ENCODE data around the gene SIK3.

SIK3 gene

GRCh38 chr11:117022526-117022925 lies 75.7 kb downstream of the SIK3 start:
- WGBS (ENCODE audit: extremely low coverage, insufficient coverage, low lambda C conversion rate): no CpG with 5 or more reads among the region's 3 CpGs
- H2BK120ac ChIP-seq (ENCODE audit: low read depth, low read length): no peak overlapping the region
- no peak overlapping the region for H3K9ac ChIP-seq (ENCODE audit: low read length)
- no peak overlapping the region for H2BK15ac ChIP-seq (replicated peaks; ENCODE audit: low read depth)
- no peak overlapping the region for H3K4me2 ChIP-seq (ENCODE audit: low read length)
- no peak overlapping the region for H3K4ac ChIP-seq (ENCODE audit: low read depth, low read length)
- H3K79me1 ChIP-seq (ENCODE audit: low read length): peaks cover 10% of the 10 kb centered on the region
- no peaks in the 10 kb centered on the region for H3K27me3 ChIP-seq (ENCODE audit: insufficient read depth, low read length, poor library complexity)
- no peak overlapping the region for H3K18ac ChIP-seq (ENCODE audit: low read length)
- H3K23ac ChIP-seq (ENCODE audit: low read length): no peak overlapping the region
- no peaks in the 10 kb centered on the region for H3K36me3 ChIP-seq (ENCODE audit: control insufficient read depth, insufficient read depth, low read length)
- H3K56ac ChIP-seq (ENCODE audit: low read length): no peak overlapping the region
- peaks cover 11% of the 10 kb centered on the region for H3K79me2 ChIP-seq (ENCODE audit: control insufficient read depth, insufficient read depth, low read length)
- H3K4me1 ChIP-seq (ENCODE audit: control insufficient read depth, low read depth, low read length): no peaks in the 10 kb centered on the region
- no peak overlapping the region for H3K4me3 ChIP-seq (ENCODE audit: low read length)
- no peak for DNase-seq
- H4K8ac ChIP-seq (ENCODE audit: low read depth, low read length): no peak overlapping the region
- H2AK5ac ChIP-seq (ENCODE audit: low read length): no peak overlapping the region
- no peak overlapping the region for H4K5ac ChIP-seq (ENCODE audit: low read length)
- no peak overlapping the region for H2BK5ac ChIP-seq (ENCODE audit: low read length)
- H3K27ac ChIP-seq (ENCODE audit: low read depth, low read length): no peak overlapping the region

DNA sequence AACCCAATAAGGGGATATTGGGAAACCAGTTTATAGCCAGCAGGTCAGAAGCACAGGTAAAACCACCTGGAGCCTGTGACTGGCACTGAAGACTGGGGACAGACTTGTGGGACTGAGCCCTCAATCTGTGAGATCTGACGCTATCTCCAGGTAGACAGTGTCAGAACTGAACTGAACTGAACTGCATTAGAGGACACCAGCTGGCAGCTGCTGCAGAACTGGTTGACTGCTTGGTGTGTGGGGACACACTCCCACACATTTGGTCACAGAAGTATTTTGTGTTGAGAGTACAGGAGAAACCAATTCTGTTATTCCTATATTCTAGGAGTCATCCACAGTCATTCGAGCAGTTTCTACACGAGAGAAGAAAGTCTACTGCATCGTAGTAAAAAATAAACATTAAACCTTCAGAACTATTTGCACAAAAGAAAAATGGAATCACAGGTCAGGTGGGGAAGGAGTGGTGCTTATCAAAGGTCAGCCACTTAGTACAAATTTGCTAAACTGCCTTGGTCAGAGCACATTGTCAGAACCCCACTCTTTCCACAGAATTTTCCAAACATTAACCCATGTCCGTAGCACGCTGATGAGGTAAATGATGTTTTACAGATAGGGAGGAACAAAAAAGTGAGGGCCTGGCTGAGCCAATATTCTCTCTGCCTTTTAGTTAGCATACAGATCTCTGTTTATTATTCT lies 77.2 kb downstream of the SIK3 start:
- Histone ChIP-seq H3K18ac (ENCODE audit: low read length) (no peak overlapping the region), H3K9ac (ENCODE audit: low read length) (no peak overlapping the region), H3K27ac (ENCODE audit: low read depth, low read length) (no peak overlapping the region), H3K4me1 (ENCODE audit: control insufficient read depth, low read depth, low read length) (no peaks in the 10 kb centered on the region), H3K4me3 (ENCODE audit: low read length) (no peak overlapping the region), H3K23ac (ENCODE audit: low read length) (no peak overlapping the region), H4K5ac (ENCODE audit: low read length) (no peak overlapping the region), H2BK15ac (replicated peaks; ENCODE audit: low read depth) (no peak overlapping the region), H2AK5ac (ENCODE audit: low read length) (no peak overlapping the region), H3K36me3 (ENCODE audit: control insufficient read depth, insufficient read depth, low read length) (no peaks in the 10 kb centered on the region), H3K4me2 (ENCODE audit: low read length) (no peak overlapping the region), H3K4ac (ENCODE audit: low read depth, low read length) (no peak overlapping the region), H2BK120ac (ENCODE audit: low read depth, low read length) (no peak overlapping the region), H2BK5ac (ENCODE audit: low read length) (no peak overlapping the region), H3K56ac (ENCODE audit: low read length) (no peak overlapping the region), H3K79me2 (ENCODE audit: control insufficient read depth, insufficient read depth, low read length) (peaks cover 11% of the 10 kb centered on the region), H3K27me3 (ENCODE audit: insufficient read depth, low read length, poor library complexity) (no peaks in the 10 kb centered on the region), H4K8ac (ENCODE audit: low read depth, low read length) (no peak overlapping the region), H3K79me1 (ENCODE audit: low read length) (peaks cover 10% of the 10 kb centered on the region)
- WGBS (ENCODE audit: extremely low coverage, insufficient coverage, low lambda C conversion rate): no CpG with 5 or more reads among the region's 6 CpGs
- DNase-seq: no peak

- no peak overlapping the region for H3K9ac ChIP-seq (ENCODE audit: low read length)
- no peak overlapping the region for H4K5ac ChIP-seq (ENCODE audit: low read length)
- peaks cover 8% of the 10 kb centered on the region for H3K79me1 ChIP-seq (ENCODE audit: low read length)
- H3K23ac ChIP-seq (ENCODE audit: low read length): no peak overlapping the region
- no peak overlapping the region for H2AK5ac ChIP-seq (ENCODE audit: low read length)
- WGBS (ENCODE audit: extremely low coverage, insufficient coverage, low lambda C conversion rate): no CpG with 5 or more reads among the region's 1 CpG
- H3K4ac ChIP-seq (ENCODE audit: low read depth, low read length): no peak overlapping the region
- no peaks in the 10 kb centered on the region for H3K36me3 ChIP-seq (ENCODE audit: control insufficient read depth, insufficient read depth, low read length)
- no peaks in the 10 kb centered on the region for H3K4me1 ChIP-seq (ENCODE audit: control insufficient read depth, low read depth, low read length)
- H2BK15ac ChIP-seq (replicated peaks; ENCODE audit: low read depth): no peak overlapping the region
- DNase-seq: no peak
- no peak overlapping the region for H3K18ac ChIP-seq (ENCODE audit: low read length)
- H2BK120ac ChIP-seq (ENCODE audit: low read depth, low read length): no peak overlapping the region
- peaks cover 11% of the 10 kb centered on the region for H3K79me2 ChIP-seq (ENCODE audit: control insufficient read depth, insufficient read depth, low read length)
- no peak overlapping the region for H4K8ac ChIP-seq (ENCODE audit: low read depth, low read length)
- H3K4me2 ChIP-seq (ENCODE audit: low read length): no peak overlapping the region
- H3K56ac ChIP-seq (ENCODE audit: low read length): no peak overlapping the region
- no peak overlapping the region for H3K27ac ChIP-seq (ENCODE audit: low read depth, low read length)
- no peak overlapping the region for H2BK5ac ChIP-seq (ENCODE audit: low read length)
- H3K27me3 ChIP-seq (ENCODE audit: insufficient read depth, low read length, poor library complexity): no peaks in the 10 kb centered on the region
- H3K4me3 ChIP-seq (ENCODE audit: low read length): no peak overlapping the region
Observed at GRCh38 chr11:117020287-117020686, 77.9 kb downstream of the SIK3 start.

GRCh38 chr11:117019871-117020270 lies 78.4 kb downstream of the SIK3 start:
- DNase-seq: no peak
- Histone ChIP-seq H3K9ac (ENCODE audit: low read length) (no peak overlapping the region), H3K4me1 (ENCODE audit: control insufficient read depth, low read depth, low read length) (no peaks in the 10 kb centered on the region), H3K36me3 (ENCODE audit: control insufficient read depth, insufficient read depth, low read length) (no peaks in the 10 kb centered on the region), H2BK15ac (replicated peaks; ENCODE audit: low read depth) (no peak overlapping the region), H2AK5ac (ENCODE audit: low read length) (no peak overlapping the region), H3K4ac (ENCODE audit: low read depth, low read length) (no peak overlapping the region), H2BK5ac (ENCODE audit: low read length) (no peak overlapping the region), H3K79me1 (ENCODE audit: low read length) (peaks cover 7% of the 10 kb centered on the region), H3K23ac (ENCODE audit: low read length) (no peak overlapping the region), H3K18ac (ENCODE audit: low read length) (no peak overlapping the region), H4K5ac (ENCODE audit: low read length) (no peak overlapping the region), H4K8ac (ENCODE audit: low read depth, low read length) (no peak overlapping the region), H2BK120ac (ENCODE audit: low read depth, low read length) (no peak overlapping the region), H3K56ac (ENCODE audit: low read length) (no peak overlapping the region), H3K4me2 (ENCODE audit: low read length) (no peak overlapping the region), H3K79me2 (ENCODE audit: control insufficient read depth, insufficient read depth, low read length) (peaks cover 11% of the 10 kb centered on the region), H3K4me3 (ENCODE audit: low read length) (no peak overlapping the region), H3K27ac (ENCODE audit: low read depth, low read length) (no peak overlapping the region), H3K27me3 (ENCODE audit: insufficient read depth, low read length, poor library complexity) (no peaks in the 10 kb centered on the region)
- WGBS (ENCODE audit: extremely low coverage, insufficient coverage, low lambda C conversion rate): no CpG with 5 or more reads among the region's 7 CpGs

DNA sequence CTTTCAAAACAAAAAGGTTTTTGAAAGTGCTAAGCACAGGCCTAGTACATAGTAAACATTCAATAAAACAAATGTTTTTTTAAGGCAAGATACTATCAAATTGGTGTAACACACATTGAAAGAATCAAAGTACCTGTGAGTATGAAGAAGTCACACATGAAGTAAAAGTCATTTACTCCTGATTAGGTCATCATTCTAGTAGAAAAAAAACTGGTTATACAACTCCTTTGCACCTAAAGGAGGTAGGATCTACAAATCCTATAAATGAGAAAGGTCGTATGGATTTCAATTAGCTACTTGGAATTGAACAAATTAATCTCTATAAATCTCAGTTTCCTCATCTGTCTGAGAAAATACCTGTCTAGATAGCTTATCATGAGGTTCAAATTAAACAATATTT lies 80.8 kb downstream of the SIK3 start:
- H4K5ac ChIP-seq (ENCODE audit: low read length): no peak overlapping the region
- H3K18ac ChIP-seq (ENCODE audit: low read length): no peak overlapping the region
- no peak overlapping the region for H3K56ac ChIP-seq (ENCODE audit: low read length)
- H3K4me3 ChIP-seq (ENCODE audit: low read length): no peak overlapping the region
- no peak overlapping the region for H4K8ac ChIP-seq (ENCODE audit: low read depth, low read length)
- WGBS (ENCODE audit: extremely low coverage, insufficient coverage, low lambda C conversion rate): no CpG with 5 or more reads among the region's 1 CpG
- H2BK5ac ChIP-seq (ENCODE audit: low read length): no peak overlapping the region
- no peaks in the 10 kb centered on the region for H3K4me1 ChIP-seq (ENCODE audit: control insufficient read depth, low read depth, low read length)
- DNase-seq: no peak
- no peaks in the 10 kb centered on the region for H3K36me3 ChIP-seq (ENCODE audit: control insufficient read depth, insufficient read depth, low read length)
- H2BK15ac ChIP-seq (replicated peaks; ENCODE audit: low read depth): no peak overlapping the region
- H2BK120ac ChIP-seq (ENCODE audit: low read depth, low read length): no peak overlapping the region
- no peak overlapping the region for H3K9ac ChIP-seq (ENCODE audit: low read length)
- H3K23ac ChIP-seq (ENCODE audit: low read length): no peak overlapping the region
- H3K79me2 ChIP-seq (ENCODE audit: control insufficient read depth, insufficient read depth, low read length): peaks cover 10% of the 10 kb centered on the region
- H3K27ac ChIP-seq (ENCODE audit: low read depth, low read length): no peak overlapping the region
- H3K27me3 ChIP-seq (ENCODE audit: insufficient read depth, low read length, poor library complexity): no peaks in the 10 kb centered on the region
- H3K4me2 ChIP-seq (ENCODE audit: low read length): no peak overlapping the region
- no peak overlapping the region for H2AK5ac ChIP-seq (ENCODE audit: low read length)
- H3K4ac ChIP-seq (ENCODE audit: low read depth, low read length): no peak overlapping the region
- peaks cover 7% of the 10 kb centered on the region for H3K79me1 ChIP-seq (ENCODE audit: low read length)

GRCh38 chr11:117016747-117017146 lies 81.5 kb downstream of the SIK3 start:
- no peaks in the 10 kb centered on the region for H3K4me1 ChIP-seq (ENCODE audit: control insufficient read depth, low read depth, low read length)
- 100% methylated on average over 1 of the region's 4 CpGs for WGBS (ENCODE audit: extremely low coverage, insufficient coverage, low lambda C conversion rate)
- H3K79me1 ChIP-seq (ENCODE audit: low read length): peaks cover 7% of the 10 kb centered on the region
- no peak overlapping the region for H3K56ac ChIP-seq (ENCODE audit: low read length)
- no peak overlapping the region for H3K4me3 ChIP-seq (ENCODE audit: low read length)
- H3K9ac ChIP-seq (ENCODE audit: low read length): no peak overlapping the region
- no peaks in the 10 kb centered on the region for H3K27me3 ChIP-seq (ENCODE audit: insufficient read depth, low read length, poor library complexity)
- H3K27ac ChIP-seq (ENCODE audit: low read depth, low read length): no peak overlapping the region
- H3K4ac ChIP-seq (ENCODE audit: low read depth, low read length): no peak overlapping the region
- H2BK120ac ChIP-seq (ENCODE audit: low read depth, low read length): no peak overlapping the region
- peaks cover 8% of the 10 kb centered on the region for H3K79me2 ChIP-seq (ENCODE audit: control insufficient read depth, insufficient read depth, low read length)
- H2BK15ac ChIP-seq (replicated peaks; ENCODE audit: low read depth): no peak overlapping the region
- no peak overlapping the region for H4K5ac ChIP-seq (ENCODE audit: low read length)
- H3K36me3 ChIP-seq (ENCODE audit: control insufficient read depth, insufficient read depth, low read length): no peaks in the 10 kb centered on the region
- H4K8ac ChIP-seq (ENCODE audit: low read depth, low read length): no peak overlapping the region
- no peak overlapping the region for H2AK5ac ChIP-seq (ENCODE audit: low read length)
- H2BK5ac ChIP-seq (ENCODE audit: low read length): no peak overlapping the region
- no peak overlapping the region for H3K4me2 ChIP-seq (ENCODE audit: low read length)
- no peak for DNase-seq
- H3K18ac ChIP-seq (ENCODE audit: low read length): no peak overlapping the region
- H3K23ac ChIP-seq (ENCODE audit: low read length): no peak overlapping the region

All from mesendoderm (in vitro differentiated cells).